K562 (cell line): ENCODE data around the gene HMOX1. TPM values are rescaled to one million over a fixed set of nuclear protein-coding genes. Genes with fewer than 3 reads are reported as not detected.

Source experiments
- ATAC-seq: fragments of 200-7000 bp; cut with Tn5 transposase; 3 replicates; pipeline ENCODE4 v1.9.1; 2020; ENCODE audit warnings: moderate library complexity
- BruUV-seq: library from RNA; stranded (reverse); fragments of 400-500 nt; replicated peaks from 2 replicates; lab custom pipeline; 2021; lab: Mats Ljungman, UMichigan
- CTCF ChIA-PET: fragments of 300-600 bp; formaldehyde crosslinking; extraction: SDS; loops from one replicate; lab custom pipeline; 2021; ENCODE audit warnings: low intra/inter-chr PET ratio; lab: Yijun Ruan, JAX
- POLR2A ChIA-PET: fragments of 300-600, 350-650 bp; sonication (Branson Sonifier 250); formaldehyde crosslinking; extraction: SDS; loops from one replicate; lab custom pipeline; 2021; ENCODE audit warnings: antibody characterized with exemption, inconsistent platforms; lab: Yijun Ruan, JAX
- DNase-seq, 4 experiments: peaks; one replicate each; pipeline versions ENCODE4 v3.0.0 to v3.0.0-alpha.2; 2011 to 2018; ENCODE audit warnings: low spot score in 3 of 4, mixed read lengths in 3 of 4; ENCODE audit errors: extremely low read depth in 1 of 4
- FAIRE-seq: peaks from 2 replicates; lab custom pipeline; 2011; peaks lifted over from hg19 to GRCh38; lab: Jason Lieb, UNC
- H2AFZ ChIP-seq: 2 replicates; pipeline ENCODE4 v1.6.0; 2011; ENCODE audit warnings: low read depth, low read length, control low read depth, inconsistent platforms
- H3K27ac ChIP-seq: fragments of 200-600 bp; 3 replicates; pipeline ENCODE4 v1.8.0; 2011; ENCODE audit warnings: low read depth, mild to moderate bottlenecking, control low read depth, inconsistent platforms, low read length, moderate library complexity, mixed read lengths; ENCODE audit errors: extremely low read depth
- H3K27me3 ChIP-seq, 2 experiments: fragments of 300-600 bp in 1 of 2; 2 replicates in 1 of 2; 3 replicates in 1 of 2; pipeline versions ENCODE4 v1.6.0 to v1.8.0; 2011; ENCODE audit warnings: inconsistent platforms in 2 of 2, low read length in 2 of 2, mild to moderate bottlenecking in 1 of 2, mixed read lengths in 1 of 2, moderate library complexity in 1 of 2; ENCODE audit not compliant: control insufficient read depth in 2 of 2, insufficient read depth in 2 of 2
- H3K36me3 ChIP-seq: fragments of 300-600 bp; 3 replicates; pipeline ENCODE4 v1.8.0; 2011; ENCODE audit warnings: mild to moderate bottlenecking, low read length, inconsistent platforms; ENCODE audit not compliant: control insufficient read depth, insufficient read depth
- H3K4me1 ChIP-seq, 2 experiments: fragments of 200-600 bp in 1 of 2; replicated peaks in 1 of 2; 2 replicates in 1 of 2; 3 replicates in 1 of 2; pipeline versions ENCODE4 v1.5.1 to v1.8.0; 2011; ENCODE audit warnings: inconsistent platforms in 2 of 2, low read length in 2 of 2, mild to moderate bottlenecking in 1 of 2, mixed read lengths in 1 of 2, moderate library complexity in 1 of 2; ENCODE audit not compliant: control insufficient read depth in 2 of 2, insufficient read depth in 2 of 2
- H3K4me2 ChIP-seq: 2 replicates; pipeline ENCODE4 v1.6.1; 2011; ENCODE audit warnings: low read length, control low read depth, inconsistent platforms, mixed read lengths; ENCODE audit not compliant: insufficient read depth
- H3K4me3 ChIP-seq: fragments of 200-600 bp; sonication (generic), shearing (Covaris generic); 2 replicates; pipeline ENCODE4 v1.5.1; 2016; ENCODE audit warnings: control low read depth, inconsistent platforms
- H3K79me2 ChIP-seq: fragments of 200-600 bp; 3 replicates; pipeline ENCODE4 v1.8.0; 2011; ENCODE audit warnings: low read length, inconsistent platforms; ENCODE audit not compliant: control insufficient read depth, insufficient read depth
- H3K9ac ChIP-seq, 2 experiments: 2 replicates each; pipeline versions ENCODE4 v1.6.0 to v1.6.1; 2011; ENCODE audit warnings: low read depth in 2 of 2, low read length in 2 of 2, control low read depth in 1 of 2, inconsistent platforms in 1 of 2, mild to moderate bottlenecking in 1 of 2, mixed read lengths in 1 of 2; ENCODE audit not compliant: insufficient read depth in 1 of 2
- H3K9me1 ChIP-seq: one replicate; pipeline ENCODE4 v1.6.0; 2011; ENCODE audit warnings: inconsistent platforms, mild to moderate bottlenecking, low read length, moderate library complexity; ENCODE audit not compliant: control insufficient read depth, insufficient read depth
- H3K9me3 ChIP-seq: replicated peaks from 2 replicates; pipeline ENCODE4 v1.5.1; 2011; ENCODE audit warnings: low read depth, low read length, inconsistent platforms; ENCODE audit not compliant: control insufficient read depth, insufficient read depth
- H4K20me1 ChIP-seq: replicated peaks from 2 replicates; pipeline ENCODE4 v1.6.1; 2011; ENCODE audit warnings: low read length, inconsistent platforms, mixed read lengths; ENCODE audit not compliant: control insufficient read depth, insufficient read depth
- CREBBP ChIP-seq: IDR thresholded peaks from one replicate; pipeline ENCODE4 v1.6.1; 2012; ENCODE audit warnings: low read depth, mild to moderate bottlenecking, control low read depth, inconsistent platforms, low read length
- DACH1 ChIP-seq: fragments of 450-650 bp; IDR thresholded peaks from 2 replicates; pipeline ENCODE4 v1.6.1; 2018; ENCODE audit not compliant: partially characterized antibody
- DIDO1 ChIP-seq: fragments of 450-650 bp; IDR thresholded peaks from 2 replicates; pipeline ENCODE4 v1.6.1; 2016; ENCODE audit warnings: low read depth, missing biosample characterization, missing genetic modification characterization
- GABPA ChIP-seq: fragments of 200-800 bp; sonication (Bioruptor generic); conservative IDR thresholded peaks from 2 replicates; pipeline ENCODE4 v1.6.1; 2016; ENCODE audit warnings: low read depth, missing genetic modification characterization, missing compliant biosample characterization
- MECOM ChIP-seq: fragments of 250-450 bp; sonication (Bioruptor Pico); IDR thresholded peaks from 2 replicates; pipeline ENCODE4 v1.8.0; 2022; ENCODE audit warnings: inconsistent platforms
- MITF ChIP-seq: IDR thresholded peaks from 2 replicates; pipeline ENCODE4 v1.6.1; 2014; ENCODE audit warnings: antibody characterized with exemption
- MXD1 ChIP-seq: fragments of 250-450 bp; sonication (Bioruptor Pico); IDR thresholded peaks from 2 replicates; pipeline ENCODE4 v1.8.0; 2021; ENCODE audit warnings: borderline replicate concordance, mild to moderate bottlenecking, moderate library complexity; ENCODE audit not compliant: poor library complexity, severe bottlenecking
- NCOA6 ChIP-seq: fragments of 450-650 bp; IDR thresholded peaks from 2 replicates; pipeline ENCODE4 v1.6.1; 2017; ENCODE audit warnings: mild to moderate bottlenecking
- NKRF ChIP-seq: fragments of 450-650 bp; IDR thresholded peaks from 2 replicates; pipeline ENCODE4 v1.6.1; 2016; ENCODE audit warnings: borderline replicate concordance
- PTBP1 ChIP-seq: fragments of 200-400 bp; formaldehyde crosslinking; IDR thresholded peaks from 2 replicates; pipeline ENCODE4 v1.6.1; 2017; ENCODE audit warnings: low read depth, low read length
- RBM25 ChIP-seq: fragments of 200-400 bp; formaldehyde crosslinking; IDR thresholded peaks from 2 replicates; pipeline ENCODE4 v1.6.1; 2018; ENCODE audit warnings: low read length, low read depth, moderate library complexity; ENCODE audit not compliant: severe bottlenecking
- U2AF1 ChIP-seq: fragments of 200-400 bp; formaldehyde crosslinking; optimal IDR thresholded peaks from 2 replicates; pipeline ENCODE3; 2017; ENCODE audit warnings: mild to moderate bottlenecking, low read depth, low read length, moderate library complexity
- ZNF134 ChIP-seq: fragments of 250-450 bp; sonication (Bioruptor Pico); conservative IDR thresholded peaks from 2 replicates; pipeline ENCODE4 v1.4.0; 2020
- ZNF165 ChIP-seq: fragments of 250-450 bp; sonication (Bioruptor Pico); IDR thresholded peaks from 2 replicates; pipeline ENCODE4 v1.4.0; 2020; ENCODE audit warnings: borderline replicate concordance
- ZNF518B ChIP-seq: fragments of 250-450 bp; sonication (Bioruptor Pico); IDR thresholded peaks from 2 replicates; pipeline ENCODE4 v1.5.0; 2021; ENCODE audit warnings: mild to moderate bottlenecking, moderate library complexity
- ZNF584 ChIP-seq: fragments of 200-800 bp; sonication (Bioruptor generic); IDR thresholded peaks from 2 replicates; pipeline ENCODE4 v1.6.1; 2016; ENCODE audit warnings: low read depth, mild to moderate bottlenecking, missing genetic modification characterization, missing compliant biosample characterization
- ZNF589 ChIP-seq: fragments of 200-800 bp; sonication (Bioruptor generic); IDR thresholded peaks from 2 replicates; pipeline ENCODE4 v1.6.1; 2016; ENCODE audit warnings: low read depth, missing genetic modification characterization, missing compliant biosample characterization
- WGBS: fragments of 100-300 bp; shearing (Covaris generic); methylation state at CpG from one replicate; pipeline ENCODE4 v1.1.6; 2016; ENCODE audit warnings: low coverage, mixed read lengths; ENCODE audit not compliant: insufficient coverage; ENCODE audit errors: missing lambda C conversion rate; 5-methylcytosine and 5-hydroxymethylcytosine counted together
- in situ Hi-C: fragments of 300-500 bp; cut with MboI; formaldehyde crosslinking; loops from 4 replicates; pipeline ENCODE4 v1.15.0; 2018; ENCODE audit warnings: inconsistent platforms, mixed read lengths
- intact Hi-C: fragments of 100-400 bp; cut with micrococcal nuclease; formaldehyde crosslinking; loops from 2 replicates; pipeline ENCODE4 v1.14.2; 2022
- polyA plus RNA-seq, 8 experiments: library from polyadenylated mRNA; depleted of rRNA in 4 of 8; stranded (reverse) in 5 of 8; unstranded in 3 of 8; fragments of >200 nt; fragmentation: Nextera tagmentation in 2 of 8; fragmentation: Illumina TruSeq in 1 of 8; extraction: Ambion mirVana in 2 of 8; extraction: Trizol in 1 of 8; gene quantifications; 2 replicates each; pipeline versions ENCODE4 v1.2.1 to v1.2.3, GENCODE V29; 2011 to 2014; ENCODE audit warnings: inconsistent platforms in 1 of 8, missing spikeins in 1 of 8
- total RNA-seq, 7 experiments: library from RNA; depleted of rRNA in 6 of 7; stranded (reverse); fragments of >200 nt in 6 of 7; fragmentation: Illumina TruSeq in 2 of 7; extraction: Trizol in 2 of 7; gene quantifications; 2 replicates each; pipeline versions ENCODE4 v1.2.1 to v1.2.3, GENCODE V29; 2011 to 2021; ENCODE audit warnings: low replicate concordance in 1 of 7

The HMOX1 gene
- total and polyA plus RNA-seq, 9 of the 15 experiments (the other 6 are each of a cell fraction or from before 2014, with no cell fraction given): not detected

- ChIA-PET POLR2A (no interaction called here), CTCF (no interaction called here)
- no peak overlapping the region for H2AFZ ChIP-seq
- peaks cover 0 to 9% of the 10 kb centered on the region in 2 experiments; a peak in 3 of 5 replicates for H3K4me1 ChIP-seq
- ATAC-seq: no peak
- H3K36me3 ChIP-seq: no peaks in the 10 kb centered on the region
- H3K9me1 ChIP-seq: no peaks in the 10 kb centered on the region
- no peak overlapping the region for H3K4me3 ChIP-seq
- TF ChIP-seq ZNF584 (CRISPR knock-in tag) (no peak), ZNF589 (CRISPR knock-in tag) (no peak), CREBBP (no peak), MECOM (CRISPR knock-in tag) (no peak), DIDO1 (tag) (no peak), ZNF134 (CRISPR knock-in tag) (no peak), MITF (no peak), GABPA (no peak), MXD1 (no peak), DACH1 (no peak), NKRF (no peak), PTBP1 (no peak), ZNF165 (CRISPR knock-in tag) (no peak), U2AF1 (no peak), ZNF518B (no peak), NCOA6 (no peak), RBM25 (no peak)
- H3K9me3 ChIP-seq: no peaks in the 10 kb centered on the region
- no peaks in the 10 kb centered on the region for H3K27me3 ChIP-seq
- no peak overlapping the region for H3K4me2 ChIP-seq
- in situ Hi-C loops: no loop called here
- DNase-seq: no peak
- no peak overlapping the region for H3K27ac ChIP-seq
- no peaks in the 10 kb centered on the region for H3K79me2 ChIP-seq
- no peaks in the 10 kb centered on the region for H4K20me1 ChIP-seq
- intact Hi-C loops: no loop called here
- FAIRE-seq: no peak
- BruUV-seq: no TSS peak
- WGBS: 53% methylated on average over 2 of the region's 2 CpGs
- no peak overlapping the region for H3K9ac ChIP-seq
These were observed 11.5 kb downstream of the HMOX1 start for GRCh38 chr22:35392357-35392756.
